ENCODE measurements around the gene TCF15.

The TCF15 gene

DNA sequence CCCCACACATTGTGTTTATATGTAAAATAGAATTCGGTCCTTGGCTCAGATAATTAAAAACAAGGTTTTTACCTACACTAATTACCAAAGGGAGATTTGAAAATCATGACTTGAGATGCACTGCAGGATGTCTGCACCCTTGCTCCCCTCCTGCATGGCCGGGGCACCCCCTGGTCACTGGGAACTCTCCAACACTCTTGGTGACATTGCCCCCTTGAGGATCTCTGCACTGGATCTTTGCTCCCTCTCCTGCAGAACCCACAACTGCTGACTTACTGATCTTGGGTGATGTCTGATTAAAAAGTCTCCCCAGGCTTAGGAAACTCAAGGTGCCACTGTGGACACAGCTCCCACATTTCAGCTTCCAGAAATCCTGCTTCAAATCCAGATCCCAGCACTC, 49.4 kb downstream of the TCF15 start:
- DNase-seq (ENCODE audit: insufficient read length, low spot score), result no peak
- TF ChIP-seq, protein P1, sequence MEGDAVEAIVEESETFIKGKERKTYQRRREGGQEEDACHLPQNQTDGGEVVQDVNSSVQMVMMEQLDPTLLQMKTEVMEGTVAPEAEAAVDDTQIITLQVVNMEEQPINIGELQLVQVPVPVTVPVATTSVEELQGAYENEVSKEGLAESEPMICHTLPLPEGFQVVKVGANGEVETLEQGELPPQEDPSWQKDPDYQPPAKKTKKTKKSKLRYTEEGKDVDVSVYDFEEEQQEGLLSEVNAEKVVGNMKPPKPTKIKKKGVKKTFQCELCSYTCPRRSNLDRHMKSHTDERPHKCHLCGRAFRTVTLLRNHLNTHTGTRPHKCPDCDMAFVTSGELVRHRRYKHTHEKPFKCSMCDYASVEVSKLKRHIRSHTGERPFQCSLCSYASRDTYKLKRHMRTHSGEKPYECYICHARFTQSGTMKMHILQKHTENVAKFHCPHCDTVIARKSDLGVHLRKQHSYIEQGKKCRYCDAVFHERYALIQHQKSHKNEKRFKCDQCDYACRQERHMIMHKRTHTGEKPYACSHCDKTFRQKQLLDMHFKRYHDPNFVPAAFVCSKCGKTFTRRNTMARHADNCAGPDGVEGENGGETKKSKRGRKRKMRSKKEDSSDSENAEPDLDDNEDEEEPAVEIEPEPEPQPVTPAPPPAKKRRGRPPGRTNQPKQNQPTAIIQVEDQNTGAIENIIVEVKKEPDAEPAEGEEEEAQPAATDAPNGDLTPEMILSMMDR (IDR thresholded peaks at IDR 0.05; ENCODE audit: insufficient read depth, missing control alignments), result no peak
- no peak for FAIRE-seq

DNA sequence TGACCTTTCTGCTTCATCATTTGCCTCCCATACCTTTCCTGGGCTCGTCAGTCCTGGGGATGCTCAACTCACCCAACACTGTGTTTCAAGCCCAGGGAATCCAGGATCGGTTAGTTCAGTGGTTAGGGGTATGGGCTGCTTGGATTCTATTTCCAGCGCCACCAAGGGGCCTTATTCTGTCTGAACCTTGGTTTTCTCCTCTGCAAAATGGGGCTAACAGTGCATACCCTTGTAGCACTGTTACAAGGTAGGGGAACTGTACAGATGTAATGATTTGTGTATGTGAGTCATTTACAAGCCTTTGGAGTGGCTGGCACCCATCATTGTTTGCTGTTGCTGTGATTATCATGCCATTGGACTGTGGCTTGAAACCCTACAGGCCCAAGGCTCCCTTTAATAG, 52.0 kb downstream of the TCF15 start:
- TF ChIP-seq, protein P1 (IDR thresholded peaks at IDR 0.05; ENCODE audit: insufficient read depth, missing control alignments), result no peak
- FAIRE-seq (no peak), DNase-seq (ENCODE audit: insufficient read length, low spot score) (no peak)

DNA sequence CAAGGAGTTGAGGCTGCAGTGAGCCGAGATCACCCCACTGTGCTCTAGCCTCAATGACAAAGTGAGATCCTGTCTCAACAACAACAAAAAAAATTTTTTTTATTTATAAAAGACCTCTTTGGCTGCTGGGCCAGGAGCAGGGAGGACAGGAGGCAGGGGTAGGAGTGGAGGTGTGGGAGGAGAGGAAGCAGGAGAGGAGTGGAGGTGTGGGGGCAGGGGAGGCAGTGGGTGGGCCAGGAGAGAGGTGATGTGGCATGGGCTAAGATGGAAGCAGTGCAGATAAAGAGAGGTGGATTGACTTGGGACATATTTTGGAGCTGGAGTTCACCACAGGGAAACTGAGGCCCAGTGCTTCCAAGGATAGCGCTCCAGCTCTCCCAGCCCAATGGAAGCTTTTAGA, 53.1 kb downstream of the TCF15 start:
- FAIRE-seq (no peak), DNase-seq (ENCODE audit: insufficient read length, low spot score) (no peak)
- TF ChIP-seq, protein P1 (IDR thresholded peaks at IDR 0.05; ENCODE audit: insufficient read depth, missing control alignments), result no peak

DNA sequence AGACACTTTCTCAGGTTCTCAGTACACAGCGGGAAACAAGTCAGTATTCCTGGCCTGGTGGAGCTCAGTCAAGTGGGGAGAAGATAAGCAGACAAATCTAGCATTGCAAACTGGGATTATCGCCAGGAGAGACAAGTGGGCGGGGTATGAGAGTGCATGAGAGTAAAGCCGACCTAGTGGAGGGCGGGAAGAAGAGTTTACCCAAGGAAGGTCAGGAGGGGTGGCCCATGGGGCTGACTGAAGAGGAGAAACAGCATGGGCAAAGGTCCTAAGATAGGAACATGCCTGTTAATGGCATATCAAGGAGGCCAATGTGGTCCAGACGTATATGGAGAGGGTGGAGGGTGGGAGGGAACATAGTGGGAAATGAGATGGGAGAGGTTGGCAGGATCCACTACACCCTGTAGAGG, 54.1 kb downstream of the TCF15 start:
- FAIRE-seq (no peak), DNase-seq (ENCODE audit: insufficient read length, low spot score) (no peak)
- TF ChIP-seq, protein P1 (IDR thresholded peaks at IDR 0.05; ENCODE audit: insufficient read depth, missing control alignments), result no peak
